ENCODE data around the gene LRCH1.

- TF ChIP-seq ZNF121 (CRISPR knock-in tag; IDR thresholded peaks at IDR 0.05) (no peak), CTCF (IDR thresholded peaks at IDR 0.05) (no peak), PRRX2 (CRISPR knock-in tag; IDR thresholded peaks at IDR 0.05) (no peak), FOXP4 (CRISPR knock-in tag; IDR thresholded peaks at IDR 0.05) (no peak), CREB1 (CRISPR knock-in tag; IDR thresholded peaks at IDR 0.05) (no peak), NFYB (CRISPR knock-in tag; conservative IDR thresholded peaks at IDR 0.05; ENCODE audit: low read depth) (no peak)
- TF ChIP-seq, protein P1, sequence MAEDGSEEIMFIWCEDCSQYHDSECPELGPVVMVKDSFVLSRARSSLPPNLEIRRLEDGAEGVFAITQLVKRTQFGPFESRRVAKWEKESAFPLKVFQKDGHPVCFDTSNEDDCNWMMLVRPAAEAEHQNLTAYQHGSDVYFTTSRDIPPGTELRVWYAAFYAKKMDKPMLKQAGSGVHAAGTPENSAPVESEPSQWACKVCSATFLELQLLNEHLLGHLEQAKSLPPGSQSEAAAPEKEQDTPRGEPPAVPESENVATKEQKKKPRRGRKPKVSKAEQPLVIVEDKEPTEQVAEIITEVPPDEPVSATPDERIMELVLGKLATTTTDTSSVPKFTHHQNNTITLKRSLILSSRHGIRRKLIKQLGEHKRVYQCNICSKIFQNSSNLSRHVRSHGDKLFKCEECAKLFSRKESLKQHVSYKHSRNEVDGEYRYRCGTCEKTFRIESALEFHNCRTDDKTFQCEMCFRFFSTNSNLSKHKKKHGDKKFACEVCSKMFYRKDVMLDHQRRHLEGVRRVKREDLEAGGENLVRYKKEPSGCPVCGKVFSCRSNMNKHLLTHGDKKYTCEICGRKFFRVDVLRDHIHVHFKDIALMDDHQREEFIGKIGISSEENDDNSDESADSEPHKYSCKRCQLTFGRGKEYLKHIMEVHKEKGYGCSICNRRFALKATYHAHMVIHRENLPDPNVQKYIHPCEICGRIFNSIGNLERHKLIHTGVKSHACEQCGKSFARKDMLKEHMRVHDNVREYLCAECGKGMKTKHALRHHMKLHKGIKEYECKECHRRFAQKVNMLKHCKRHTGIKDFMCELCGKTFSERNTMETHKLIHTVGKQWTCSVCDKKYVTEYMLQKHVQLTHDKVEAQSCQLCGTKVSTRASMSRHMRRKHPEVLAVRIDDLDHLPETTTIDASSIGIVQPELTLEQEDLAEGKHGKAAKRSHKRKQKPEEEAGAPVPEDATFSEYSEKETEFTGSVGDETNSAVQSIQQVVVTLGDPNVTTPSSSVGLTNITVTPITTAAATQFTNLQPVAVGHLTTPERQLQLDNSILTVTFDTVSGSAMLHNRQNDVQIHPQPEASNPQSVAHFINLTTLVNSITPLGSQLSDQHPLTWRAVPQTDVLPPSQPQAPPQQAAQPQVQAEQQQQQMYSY (CRISPR knock-in tag; IDR thresholded peaks at IDR 0.05): no peak
- TF ChIP-seq, protein P2, sequence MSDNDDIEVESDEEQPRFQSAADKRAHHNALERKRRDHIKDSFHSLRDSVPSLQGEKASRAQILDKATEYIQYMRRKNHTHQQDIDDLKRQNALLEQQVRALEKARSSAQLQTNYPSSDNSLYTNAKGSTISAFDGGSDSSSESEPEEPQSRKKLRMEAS (CRISPR knock-in tag; IDR thresholded peaks at IDR 0.05): no peak
- TF ChIP-seq, protein P3, sequence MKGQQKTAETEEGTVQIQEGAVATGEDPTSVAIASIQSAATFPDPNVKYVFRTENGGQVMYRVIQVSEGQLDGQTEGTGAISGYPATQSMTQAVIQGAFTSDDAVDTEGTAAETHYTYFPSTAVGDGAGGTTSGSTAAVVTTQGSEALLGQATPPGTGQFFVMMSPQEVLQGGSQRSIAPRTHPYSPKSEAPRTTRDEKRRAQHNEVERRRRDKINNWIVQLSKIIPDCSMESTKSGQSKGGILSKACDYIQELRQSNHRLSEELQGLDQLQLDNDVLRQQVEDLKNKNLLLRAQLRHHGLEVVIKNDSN (CRISPR knock-in tag; IDR thresholded peaks at IDR 0.05): no peak
These were observed 36.2 kb upstream of the LRCH1 start for GRCh38 chr13:46516599-46517338.
